HepG2 (cell line): ENCODE results near the gene MRPL51. TPM values are rescaled to one million over a fixed set of nuclear protein-coding genes. Genes with fewer than 3 reads are reported as not detected.

Source experiments
- ARHGAP35 ChIP-seq: sonication (generic); formaldehyde crosslinking; IDR thresholded peaks from 2 replicates; pipeline ENCODE4 v1.9.0; 2022; ENCODE audit warnings: mild to moderate bottlenecking, inconsistent platforms, moderate library complexity, missing genetic modification reagents, borderline replicate concordance
- JDP2 ChIP-seq: sonication (generic); formaldehyde crosslinking; IDR thresholded peaks from 2 replicates; pipeline ENCODE4 v1.8.1; 2022; ENCODE audit warnings: missing genetic modification reagents, borderline replicate concordance
- KLF9 ChIP-seq: IDR thresholded peaks from 2 replicates; pipeline ENCODE4 v1.6.1; 2016; ENCODE audit warnings: low read depth
- MXD4 ChIP-seq: IDR thresholded peaks from 2 replicates; pipeline ENCODE4 v1.6.1; 2016; ENCODE audit warnings: mild to moderate bottlenecking, missing biosample characterization, missing genetic modification reagents
- POLR2A ChIP-seq, 2 experiments: IDR thresholded peaks; 2 replicates each; pipeline ENCODE4 v1.6.1; 2011; ENCODE audit warnings: low read depth in 2 of 2, low read length in 2 of 2, mild to moderate bottlenecking in 1 of 2, moderate library complexity in 1 of 2; ENCODE audit not compliant: insufficient read depth in 1 of 2
- RAD51 ChIP-seq: fragments of 450-650 bp; IDR thresholded peaks from 2 replicates; pipeline ENCODE4 v1.6.1; 2016; ENCODE audit warnings: borderline replicate concordance
- REL ChIP-seq: sonication (generic); formaldehyde crosslinking; conservative IDR thresholded peaks from 2 replicates; pipeline ENCODE4 v1.8.0; 2022; ENCODE audit warnings: mild to moderate bottlenecking, missing genetic modification reagents, moderate library complexity
- TGIF2 ChIP-seq: IDR thresholded peaks from 2 replicates; pipeline ENCODE4 v1.6.1; 2016; ENCODE audit warnings: control low read depth, missing compliant biosample characterization
- ZNF232 ChIP-seq: sonication (generic); formaldehyde crosslinking; IDR thresholded peaks from 2 replicates; pipeline ENCODE4 v1.4.0; 2020; ENCODE audit warnings: missing genetic modification reagents, borderline replicate concordance
- ZNF598 ChIP-seq: sonication (generic); formaldehyde crosslinking; IDR thresholded peaks from 2 replicates; pipeline ENCODE4 v1.5.1; 2020; ENCODE audit warnings: mild to moderate bottlenecking, missing genetic modification reagents, borderline replicate concordance
- polyA plus RNA-seq, 8 experiments: library from polyadenylated mRNA; depleted of rRNA in 3 of 8; stranded (reverse) in 7 of 8; unstranded in 1 of 8; fragments of >200 nt; fragmentation: Illumina TruSeq in 4 of 8; extraction: Trizol in 4 of 8; gene quantifications; 2 replicates each; pipeline versions ENCODE4 v1.2.1 to v1.2.3, GENCODE V29; 2011 to 2016; ENCODE audit warnings: low read depth in 4 of 8, missing spikeins in 1 of 8, mixed read lengths in 1 of 8; ENCODE audit not compliant: insufficient read depth in 1 of 8
- total RNA-seq, 5 experiments: library from RNA; depleted of rRNA; stranded (reverse); fragments of >200 nt; fragmentation: Illumina TruSeq; extraction: Trizol; gene quantifications; 2 replicates each; pipeline ENCODE4 v1.2.3, GENCODE V29; 2016; ENCODE audit warnings: low read depth in 1 of 5
- TF ChIP-seq, protein P1 (sequence below): sonication (generic); formaldehyde crosslinking; IDR thresholded peaks from 2 replicates; pipeline ENCODE4 v1.9.0; 2021; ENCODE audit warnings: missing genetic modification reagents, mild to moderate bottlenecking, borderline replicate concordance
- TF ChIP-seq, protein P2 (sequence below), 2 experiments: sonication (generic) in 1 of 2; formaldehyde crosslinking in 1 of 2; IDR thresholded peaks; 2 replicates each; pipeline versions ENCODE4 v1.6.1 to v1.9.0; 2014 to 2022; ENCODE audit warnings: antibody characterized with exemption in 1 of 2, borderline replicate concordance in 1 of 2, inconsistent platforms in 1 of 2, low read depth in 1 of 2, missing genetic modification reagents in 1 of 2
- TF ChIP-seq, protein P3 (sequence below): sonication (generic); formaldehyde crosslinking; IDR thresholded peaks from 2 replicates; pipeline ENCODE4 v1.5.1; 2020; ENCODE audit warnings: missing genetic modification reagents, mild to moderate bottlenecking, borderline replicate concordance
- TF ChIP-seq, protein P4 (sequence below): sonication (generic); formaldehyde crosslinking; IDR thresholded peaks from 2 replicates; pipeline ENCODE4 v1.4.0; 2020; ENCODE audit warnings: missing genetic modification reagents, borderline replicate concordance

MRPL51 gene
- total and polyA plus RNA-seq, 2 of the 13 experiments (the other 11 are each of a cell fraction or from before 2014, with no cell fraction given) = 64.8 to 278 TPM

DNA sequence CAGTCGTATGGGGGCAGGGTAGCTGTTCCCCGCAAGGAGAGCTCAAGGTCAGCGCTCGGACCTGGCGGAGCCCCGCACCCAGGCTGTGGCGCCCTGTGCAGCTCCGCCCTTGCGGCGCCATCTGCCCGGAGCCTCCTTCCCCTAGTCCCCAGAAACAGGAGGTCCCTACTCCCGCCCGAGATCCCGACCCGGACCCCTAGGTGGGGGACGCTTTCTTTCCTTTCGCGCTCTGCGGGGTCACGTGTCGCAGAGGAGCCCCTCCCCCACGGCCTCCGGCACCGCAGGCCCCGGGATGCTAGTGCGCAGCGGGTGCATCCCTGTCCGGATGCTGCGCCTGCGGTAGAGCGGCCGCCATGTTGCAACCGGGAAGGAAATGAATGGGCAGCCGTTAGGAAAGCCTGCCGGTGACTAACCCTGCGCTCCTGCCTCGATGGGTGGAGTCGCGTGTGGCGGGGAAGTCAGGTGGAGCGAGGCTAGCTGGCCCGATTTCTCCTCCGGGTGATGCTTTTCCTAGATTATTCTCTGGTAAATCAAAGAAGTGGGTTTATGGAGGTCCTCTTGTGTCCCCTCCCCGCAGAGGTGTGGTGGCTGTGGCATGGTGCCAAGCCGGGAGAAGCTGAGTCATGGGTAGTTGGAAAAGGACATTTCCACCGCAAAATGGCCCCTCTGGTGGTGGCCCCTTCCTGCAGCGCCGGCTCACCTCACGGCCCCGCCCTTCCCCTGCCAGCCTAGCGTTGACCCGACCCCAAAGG, 42.1 kb upstream of the MRPL51 start (continued):
- TF ChIP-seq ARHGAP35 (CRISPR knock-in tag) = no peak
- no peak for TF ChIP-seq ZNF598
- TF ChIP-seq, protein P1, sequence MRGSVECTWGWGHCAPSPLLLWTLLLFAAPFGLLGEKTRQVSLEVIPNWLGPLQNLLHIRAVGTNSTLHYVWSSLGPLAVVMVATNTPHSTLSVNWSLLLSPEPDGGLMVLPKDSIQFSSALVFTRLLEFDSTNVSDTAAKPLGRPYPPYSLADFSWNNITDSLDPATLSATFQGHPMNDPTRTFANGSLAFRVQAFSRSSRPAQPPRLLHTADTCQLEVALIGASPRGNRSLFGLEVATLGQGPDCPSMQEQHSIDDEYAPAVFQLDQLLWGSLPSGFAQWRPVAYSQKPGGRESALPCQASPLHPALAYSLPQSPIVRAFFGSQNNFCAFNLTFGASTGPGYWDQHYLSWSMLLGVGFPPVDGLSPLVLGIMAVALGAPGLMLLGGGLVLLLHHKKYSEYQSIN = no peak
- TF ChIP-seq ZNF232 (CRISPR knock-in tag) = no peak
- TF ChIP-seq, protein P2, sequence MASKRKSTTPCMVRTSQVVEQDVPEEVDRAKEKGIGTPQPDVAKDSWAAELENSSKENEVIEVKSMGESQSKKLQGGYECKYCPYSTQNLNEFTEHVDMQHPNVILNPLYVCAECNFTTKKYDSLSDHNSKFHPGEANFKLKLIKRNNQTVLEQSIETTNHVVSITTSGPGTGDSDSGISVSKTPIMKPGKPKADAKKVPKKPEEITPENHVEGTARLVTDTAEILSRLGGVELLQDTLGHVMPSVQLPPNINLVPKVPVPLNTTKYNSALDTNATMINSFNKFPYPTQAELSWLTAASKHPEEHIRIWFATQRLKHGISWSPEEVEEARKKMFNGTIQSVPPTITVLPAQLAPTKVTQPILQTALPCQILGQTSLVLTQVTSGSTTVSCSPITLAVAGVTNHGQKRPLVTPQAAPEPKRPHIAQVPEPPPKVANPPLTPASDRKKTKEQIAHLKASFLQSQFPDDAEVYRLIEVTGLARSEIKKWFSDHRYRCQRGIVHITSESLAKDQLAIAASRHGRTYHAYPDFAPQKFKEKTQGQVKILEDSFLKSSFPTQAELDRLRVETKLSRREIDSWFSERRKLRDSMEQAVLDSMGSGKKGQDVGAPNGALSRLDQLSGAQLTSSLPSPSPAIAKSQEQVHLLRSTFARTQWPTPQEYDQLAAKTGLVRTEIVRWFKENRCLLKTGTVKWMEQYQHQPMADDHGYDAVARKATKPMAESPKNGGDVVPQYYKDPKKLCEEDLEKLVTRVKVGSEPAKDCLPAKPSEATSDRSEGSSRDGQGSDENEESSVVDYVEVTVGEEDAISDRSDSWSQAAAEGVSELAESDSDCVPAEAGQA (IDR thresholded peaks at IDR 0.05; ENCODE audit: low read depth) = no peak
- TF ChIP-seq, protein P2 (CRISPR knock-in tag; IDR thresholded peaks at IDR 0.05; ENCODE audit: borderline replicate concordance) = no peak
- TF ChIP-seq, protein P3, sequence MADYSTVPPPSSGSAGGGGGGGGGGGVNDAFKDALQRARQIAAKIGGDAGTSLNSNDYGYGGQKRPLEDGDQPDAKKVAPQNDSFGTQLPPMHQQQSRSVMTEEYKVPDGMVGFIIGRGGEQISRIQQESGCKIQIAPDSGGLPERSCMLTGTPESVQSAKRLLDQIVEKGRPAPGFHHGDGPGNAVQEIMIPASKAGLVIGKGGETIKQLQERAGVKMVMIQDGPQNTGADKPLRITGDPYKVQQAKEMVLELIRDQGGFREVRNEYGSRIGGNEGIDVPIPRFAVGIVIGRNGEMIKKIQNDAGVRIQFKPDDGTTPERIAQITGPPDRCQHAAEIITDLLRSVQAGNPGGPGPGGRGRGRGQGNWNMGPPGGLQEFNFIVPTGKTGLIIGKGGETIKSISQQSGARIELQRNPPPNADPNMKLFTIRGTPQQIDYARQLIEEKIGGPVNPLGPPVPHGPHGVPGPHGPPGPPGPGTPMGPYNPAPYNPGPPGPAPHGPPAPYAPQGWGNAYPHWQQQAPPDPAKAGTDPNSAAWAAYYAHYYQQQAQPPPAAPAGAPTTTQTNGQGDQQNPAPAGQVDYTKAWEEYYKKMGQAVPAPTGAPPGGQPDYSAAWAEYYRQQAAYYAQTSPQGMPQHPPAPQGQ (CRISPR knock-in tag) = no peak
- TF ChIP-seq, protein P4, sequence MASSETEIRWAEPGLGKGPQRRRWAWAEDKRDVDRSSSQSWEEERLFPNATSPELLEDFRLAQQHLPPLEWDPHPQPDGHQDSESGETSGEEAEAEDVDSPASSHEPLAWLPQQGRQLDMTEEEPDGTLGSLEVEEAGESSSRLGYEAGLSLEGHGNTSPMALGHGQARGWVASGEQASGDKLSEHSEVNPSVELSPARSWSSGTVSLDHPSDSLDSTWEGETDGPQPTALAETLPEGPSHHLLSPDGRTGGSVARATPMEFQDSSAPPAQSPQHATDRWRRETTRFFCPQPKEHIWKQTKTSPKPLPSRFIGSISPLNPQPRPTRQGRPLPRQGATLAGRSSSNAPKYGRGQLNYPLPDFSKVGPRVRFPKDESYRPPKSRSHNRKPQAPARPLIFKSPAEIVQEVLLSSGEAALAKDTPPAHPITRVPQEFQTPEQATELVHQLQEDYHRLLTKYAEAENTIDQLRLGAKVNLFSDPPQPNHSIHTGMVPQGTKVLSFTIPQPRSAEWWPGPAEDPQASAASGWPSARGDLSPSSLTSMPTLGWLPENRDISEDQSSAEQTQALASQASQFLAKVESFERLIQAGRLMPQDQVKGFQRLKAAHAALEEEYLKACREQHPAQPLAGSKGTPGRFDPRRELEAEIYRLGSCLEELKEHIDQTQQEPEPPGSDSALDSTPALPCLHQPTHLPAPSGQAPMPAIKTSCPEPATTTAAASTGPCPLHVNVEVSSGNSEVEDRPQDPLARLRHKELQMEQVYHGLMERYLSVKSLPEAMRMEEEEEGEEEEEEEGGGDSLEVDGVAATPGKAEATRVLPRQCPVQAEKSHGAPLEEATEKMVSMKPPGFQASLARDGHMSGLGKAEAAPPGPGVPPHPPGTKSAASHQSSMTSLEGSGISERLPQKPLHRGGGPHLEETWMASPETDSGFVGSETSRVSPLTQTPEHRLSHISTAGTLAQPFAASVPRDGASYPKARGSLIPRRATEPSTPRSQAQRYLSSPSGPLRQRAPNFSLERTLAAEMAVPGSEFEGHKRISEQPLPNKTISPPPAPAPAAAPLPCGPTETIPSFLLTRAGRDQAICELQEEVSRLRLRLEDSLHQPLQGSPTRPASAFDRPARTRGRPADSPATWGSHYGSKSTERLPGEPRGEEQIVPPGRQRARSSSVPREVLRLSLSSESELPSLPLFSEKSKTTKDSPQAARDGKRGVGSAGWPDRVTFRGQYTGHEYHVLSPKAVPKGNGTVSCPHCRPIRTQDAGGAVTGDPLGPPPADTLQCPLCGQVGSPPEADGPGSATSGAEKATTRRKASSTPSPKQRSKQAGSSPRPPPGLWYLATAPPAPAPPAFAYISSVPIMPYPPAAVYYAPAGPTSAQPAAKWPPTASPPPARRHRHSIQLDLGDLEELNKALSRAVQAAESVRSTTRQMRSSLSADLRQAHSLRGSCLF (CRISPR knock-in tag) = no peak
- no peak for TF ChIP-seq KLF9
- TF ChIP-seq MXD4 (CRISPR knock-in tag) = no peak
- TF ChIP-seq REL = no peak
- no peak for TF ChIP-seq TGIF2 (CRISPR knock-in tag)
- TF ChIP-seq RAD51 = 0 out of 2 replicates have a peak, but pooled peaks have one; percentile 25
- no peak; a peak in 1 of 4 replicates for TF ChIP-seq POLR2A (IDR thresholded peaks at IDR 0.05; ENCODE audit: insufficient read depth in 1 of 2, low read depth in 2 of 2, low read length in 2 of 2)
- TF ChIP-seq JDP2 (CRISPR knock-in tag) = no peak; the same call in 1 of the 2 replicates
